Activated T-cell treated with anti-CD3 and anti-CD28 coated beads, Interleukin-2, amount 50 U/mL, for 72 hours (primary cell): ENCODE results near the gene PCCA. TPM values are rescaled to one million over a fixed set of nuclear protein-coding genes. Genes with fewer than 3 reads are reported as not detected.

Experiments used
- ATAC-seq, 2 donors: fragments of 150-1000 bp; cut with Tn5 transposase; replicated peaks in 1 of 2; 2 replicates each; pipeline ENCODE4 v1.10.0; 2021; ENCODE audit warnings: moderate library complexity in 2 of 2, mild to moderate bottlenecking in 1 of 2
- DNase-seq, 2 donors: peaks; one replicate each; pipeline ENCODE4 v3.0.0; 2021 to 2022; ENCODE audit warnings: mixed read lengths in 1 of 2
- H3K27ac Mint-ChIP-seq: one replicate; pipeline ENCODE4 v1.8.0; 2022; ENCODE audit warnings: mild to moderate bottlenecking, moderate library complexity, mixed read lengths
- H3K27me3 Mint-ChIP-seq: one replicate; pipeline ENCODE4 v1.8.0; 2022; ENCODE audit warnings: low read depth, mixed read lengths
- H3K36me3 Mint-ChIP-seq, 2 donors: one replicate each; pipeline ENCODE4 v1.8.0; 2022; ENCODE audit warnings: mixed read lengths in 2 of 2, mild to moderate bottlenecking in 1 of 2; ENCODE audit not compliant: insufficient read depth in 2 of 2
- H3K4me1 Mint-ChIP-seq: one replicate; pipeline ENCODE4 v1.8.0; 2022; ENCODE audit warnings: low read depth, mixed read lengths
- H3K4me3 Mint-ChIP-seq, 2 donors: one replicate each; pipeline ENCODE4 v1.8.0; 2022; ENCODE audit warnings: mild to moderate bottlenecking in 2 of 2, mixed read lengths in 2 of 2, moderate library complexity in 2 of 2
- H3K9me3 Mint-ChIP-seq, 2 donors: one replicate each; pipeline ENCODE4 v1.8.0; 2022; ENCODE audit warnings: mixed read lengths in 2 of 2
- total RNA-seq, 2 donors: library from RNA; stranded (reverse); gene quantifications; one replicate each; pipeline ENCODE4 v1.2.3, GENCODE V29; 2022

Gene PCCA, protein sequence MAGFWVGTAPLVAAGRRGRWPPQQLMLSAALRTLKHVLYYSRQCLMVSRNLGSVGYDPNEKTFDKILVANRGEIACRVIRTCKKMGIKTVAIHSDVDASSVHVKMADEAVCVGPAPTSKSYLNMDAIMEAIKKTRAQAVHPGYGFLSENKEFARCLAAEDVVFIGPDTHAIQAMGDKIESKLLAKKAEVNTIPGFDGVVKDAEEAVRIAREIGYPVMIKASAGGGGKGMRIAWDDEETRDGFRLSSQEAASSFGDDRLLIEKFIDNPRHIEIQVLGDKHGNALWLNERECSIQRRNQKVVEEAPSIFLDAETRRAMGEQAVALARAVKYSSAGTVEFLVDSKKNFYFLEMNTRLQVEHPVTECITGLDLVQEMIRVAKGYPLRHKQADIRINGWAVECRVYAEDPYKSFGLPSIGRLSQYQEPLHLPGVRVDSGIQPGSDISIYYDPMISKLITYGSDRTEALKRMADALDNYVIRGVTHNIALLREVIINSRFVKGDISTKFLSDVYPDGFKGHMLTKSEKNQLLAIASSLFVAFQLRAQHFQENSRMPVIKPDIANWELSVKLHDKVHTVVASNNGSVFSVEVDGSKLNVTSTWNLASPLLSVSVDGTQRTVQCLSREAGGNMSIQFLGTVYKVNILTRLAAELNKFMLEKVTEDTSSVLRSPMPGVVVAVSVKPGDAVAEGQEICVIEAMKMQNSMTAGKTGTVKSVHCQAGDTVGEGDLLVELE
- 10 to 100 TPM; 10.5 to 16.9 TPM for total RNA-seq

DNA sequence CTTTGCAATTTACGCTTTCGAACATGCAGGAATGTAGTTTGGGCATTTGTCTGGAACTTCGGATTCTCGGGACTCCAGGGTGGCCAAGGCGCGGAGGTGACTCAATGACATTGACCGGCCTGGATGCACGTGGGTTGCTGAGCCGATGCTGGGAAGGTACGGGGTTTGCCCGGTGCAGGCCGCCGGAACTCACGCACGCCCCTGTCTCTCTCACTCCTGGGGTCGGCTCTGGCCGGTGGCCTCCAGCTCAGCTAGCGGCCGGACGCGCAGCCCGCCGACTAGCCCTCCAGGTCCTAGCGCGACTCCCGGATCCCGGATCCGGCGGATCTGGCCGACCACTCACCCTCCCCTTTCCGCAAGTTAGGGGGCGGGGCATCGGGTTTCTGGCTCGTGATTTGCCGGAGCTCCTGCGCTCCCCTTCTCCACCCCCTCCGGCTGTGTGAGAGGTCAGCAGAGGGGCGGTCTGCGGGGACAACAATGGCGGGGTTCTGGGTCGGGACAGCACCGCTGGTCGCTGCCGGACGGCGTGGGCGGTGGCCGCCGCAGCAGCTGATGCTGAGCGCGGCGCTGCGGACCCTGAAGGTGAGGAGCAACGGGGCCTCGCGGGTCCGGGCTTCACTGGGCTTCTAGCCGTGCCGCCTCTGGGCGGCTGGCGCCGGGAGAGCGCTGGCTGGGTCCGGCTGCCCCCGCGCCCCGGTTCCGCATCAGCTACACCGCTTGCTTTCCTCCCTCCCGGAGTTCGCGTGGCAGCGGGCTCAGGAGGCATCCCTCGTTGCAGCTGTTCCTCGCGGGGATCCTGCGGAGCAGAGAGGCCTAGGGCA is at the start of gene PCCA:
PCCA (plus strand) TSS at position 450 of the 821 bp plus-strand sequence; CDS start at position 478, 28 bp downstream.
- peaks cover 9% of the 10 kb centered on the region for H3K27me3 Mint-ChIP-seq
- peak within 1 kb of the TSS; percentile 88 to 100 for H3K4me3 Mint-ChIP-seq
- DNase-seq (peak; percentile 89 to 92), ATAC-seq (peak; percentile 91 to 93)
- H3K9me3 Mint-ChIP-seq = no peaks in the 10 kb centered on the region
- peaks cover 0 to 3% of the 10 kb centered on the region in 2 donors for H3K36me3 Mint-ChIP-seq
- H3K27ac Mint-ChIP-seq = peak within 1 kb of the TSS; percentile 96
- H3K4me1 Mint-ChIP-seq = peaks cover 26% of the 10 kb centered on the region

DNA sequence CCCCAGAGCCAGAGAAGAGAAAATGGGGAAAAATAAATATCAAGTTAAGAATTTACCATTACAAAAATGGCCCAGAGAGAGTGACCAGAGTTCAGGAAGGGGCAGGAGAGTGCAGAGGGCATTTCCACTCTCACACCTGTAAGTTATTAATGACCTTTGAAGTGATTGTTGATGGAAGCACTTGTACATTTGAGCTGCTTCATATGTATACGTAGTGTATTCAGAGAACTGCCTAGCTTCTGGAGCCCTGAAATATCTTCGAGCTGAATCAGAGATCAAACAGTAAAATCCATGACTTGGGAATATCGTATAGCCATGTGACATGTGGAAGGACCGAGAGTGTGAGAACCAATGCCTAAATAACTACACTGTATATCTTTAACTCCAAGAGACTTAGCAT is 49.2 kb upstream of the PCCA start:
- DNase-seq (no peak), ATAC-seq (no peak)
- no peaks in the 10 kb centered on the region for H3K4me1 Mint-ChIP-seq
- no peaks in the 10 kb centered on the region for H3K27me3 Mint-ChIP-seq
- no peaks in the 10 kb centered on the region for H3K9me3 Mint-ChIP-seq
- no peak overlapping the region for H3K27ac Mint-ChIP-seq
- H3K4me3 Mint-ChIP-seq = no peak overlapping the region
- no peaks in the 10 kb centered on the region for H3K36me3 Mint-ChIP-seq

DNA sequence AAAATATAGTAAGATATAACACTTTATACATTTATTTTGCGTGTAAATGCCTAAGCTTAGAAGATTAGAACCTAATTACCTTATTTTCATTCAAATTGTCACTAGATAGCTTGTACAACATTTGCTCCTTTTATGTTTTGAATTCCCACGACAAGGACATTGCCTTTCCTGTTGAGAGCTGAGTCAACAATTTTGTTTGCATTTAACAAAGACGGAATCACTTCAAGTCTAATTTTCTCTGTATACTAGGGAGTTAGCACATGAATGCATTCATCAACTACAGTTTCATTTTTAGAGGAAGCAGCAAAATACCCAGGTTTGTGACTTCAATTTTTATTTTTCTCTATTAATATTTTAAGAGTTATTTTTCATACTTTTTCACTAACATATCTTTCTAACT is 48.7 kb upstream of the PCCA start:
- H3K36me3 Mint-ChIP-seq = no peaks in the 10 kb centered on the region
- H3K4me1 Mint-ChIP-seq = no peaks in the 10 kb centered on the region

GRCh38 chr13:100044936-100045335 is 44.0 kb upstream of the PCCA start:
- no peaks in the 10 kb centered on the region for H3K9me3 Mint-ChIP-seq
- DNase-seq (no peak), ATAC-seq (no peak)
- no peaks in the 10 kb centered on the region for H3K27me3 Mint-ChIP-seq
- H3K4me3 Mint-ChIP-seq = no peak overlapping the region
- H3K27ac Mint-ChIP-seq = no peak overlapping the region
- H3K4me1 Mint-ChIP-seq = no peaks in the 10 kb centered on the region
- no peaks in the 10 kb centered on the region for H3K36me3 Mint-ChIP-seq

More for the DNA sequence above, 48.7 kb upstream of the PCCA start:
- ATAC-seq (no peak), DNase-seq (no peak)
- Mint-ChIP-seq H3K27ac (no peak overlapping the region), H3K4me3 (no peak overlapping the region), H3K27me3 (no peaks in the 10 kb centered on the region), H3K9me3 (no peaks in the 10 kb centered on the region)

DNA sequence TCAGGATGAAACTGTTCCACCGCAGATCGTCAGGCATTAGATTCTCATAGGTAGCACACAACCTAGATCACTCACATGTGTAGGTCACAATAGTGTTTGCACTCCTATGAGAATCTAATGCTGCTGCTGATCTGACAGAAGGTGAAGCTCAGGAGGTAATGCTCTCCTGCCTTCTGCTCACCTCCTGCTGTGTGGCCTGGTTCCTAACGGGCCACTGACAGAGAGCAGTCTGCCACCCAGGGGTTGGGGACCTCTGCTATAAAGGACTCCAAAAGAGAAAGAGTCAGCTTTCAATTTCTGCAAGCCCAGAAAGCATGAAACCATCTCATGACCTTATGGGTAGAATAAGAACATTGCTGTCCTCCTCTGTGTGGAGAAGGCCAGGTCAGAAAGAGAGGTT is 43.5 kb upstream of the PCCA start:
- Mint-ChIP-seq H3K36me3 (no peaks in the 10 kb centered on the region), H3K4me3 (no peak overlapping the region), H3K9me3 (no peaks in the 10 kb centered on the region), H3K27me3 (no peaks in the 10 kb centered on the region), H3K27ac (no peak overlapping the region), H3K4me1 (no peaks in the 10 kb centered on the region)
- ATAC-seq = no peak
- DNase-seq = no peak

- H3K4me3 Mint-ChIP-seq = no peak overlapping the region
- H3K9me3 Mint-ChIP-seq = no peaks in the 10 kb centered on the region
- DNase-seq (no peak), ATAC-seq (no peak)
- no peak overlapping the region for H3K27ac Mint-ChIP-seq
- H3K36me3 Mint-ChIP-seq = no peaks in the 10 kb centered on the region
- H3K4me1 Mint-ChIP-seq = no peaks in the 10 kb centered on the region
- no peaks in the 10 kb centered on the region for H3K27me3 Mint-ChIP-seq
These were observed 37.8 kb upstream of the PCCA start for GRCh38 chr13:100051070-100051469.

- peaks cover 2 to 6% of the 10 kb centered on the region in 2 donors for H3K9me3 Mint-ChIP-seq
- H3K27ac Mint-ChIP-seq = no peak overlapping the region
- ATAC-seq (no peak), DNase-seq (no peak)
- no peaks in the 10 kb centered on the region for H3K4me1 Mint-ChIP-seq
- peaks cover 3 to 5% of the 10 kb centered on the region in 2 donors for H3K36me3 Mint-ChIP-seq
- peaks cover 13% of the 10 kb centered on the region for H3K27me3 Mint-ChIP-seq
- H3K4me3 Mint-ChIP-seq = no peak overlapping the region
These were observed 29.1 kb upstream of the PCCA start for GRCh38 chr13:100059827-100060226.

- H3K27me3 Mint-ChIP-seq = peaks cover 18% of the 10 kb centered on the region
- no peaks in the 10 kb centered on the region for H3K4me1 Mint-ChIP-seq
- DNase-seq = no peak
- no peak for ATAC-seq
- no peak overlapping the region for H3K27ac Mint-ChIP-seq
- peaks cover 2 to 4% of the 10 kb centered on the region in 2 donors for H3K9me3 Mint-ChIP-seq
- H3K36me3 Mint-ChIP-seq = peaks cover 3 to 5% of the 10 kb centered on the region in 2 donors
- H3K4me3 Mint-ChIP-seq = no peak overlapping the region
These were observed 25.6 kb upstream of the PCCA start for GRCh38 chr13:100063333-100063732.

- Mint-ChIP-seq H3K4me3 (no peak overlapping the region), H3K27ac (no peak overlapping the region), H3K36me3 (no peaks in the 10 kb centered on the region), H3K27me3 (peaks cover 21% of the 10 kb centered on the region), H3K4me1 (no peaks in the 10 kb centered on the region), H3K9me3 (peaks cover 0 to 1% of the 10 kb centered on the region in 2 donors)
- no peak for DNase-seq
- no peak for ATAC-seq
These were observed 25.0 kb upstream of the PCCA start for GRCh38 chr13:100063906-100064305.

DNA sequence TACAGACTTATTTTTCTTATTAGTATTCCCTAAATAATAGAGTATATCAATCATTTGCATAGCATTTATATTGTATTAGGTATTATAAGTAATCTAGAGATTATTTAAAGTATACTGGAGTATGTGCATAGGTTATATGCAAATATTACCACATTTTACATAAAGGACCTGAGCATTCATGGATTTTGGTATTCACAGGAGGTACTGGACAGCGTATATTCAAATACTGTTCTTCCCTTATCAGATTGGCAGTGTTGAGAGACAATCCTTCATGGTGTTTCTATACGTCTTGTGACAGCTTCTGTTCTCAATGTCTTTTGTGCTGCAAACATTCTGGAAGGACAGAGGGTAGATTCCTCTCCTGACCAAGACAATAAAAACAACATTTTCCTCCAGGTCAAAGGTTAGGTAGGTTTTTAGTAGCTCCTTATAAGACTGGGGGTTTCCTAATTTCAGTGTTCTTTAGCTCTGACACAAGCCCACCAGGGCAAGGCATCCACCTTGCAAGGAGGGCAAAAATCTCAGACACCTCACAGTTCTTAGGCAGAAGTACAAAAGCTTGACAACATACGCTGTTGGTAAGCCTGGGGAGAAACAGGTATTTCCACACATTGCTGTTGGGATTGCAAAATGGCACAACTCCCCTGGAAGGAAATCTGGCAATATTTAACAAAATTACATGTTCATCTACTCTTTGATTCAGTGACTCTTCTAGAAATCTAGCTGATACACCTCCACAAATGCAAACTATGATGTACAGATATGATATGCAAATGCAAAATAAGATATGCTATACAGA is 20.6 kb upstream of the PCCA start:
- H3K27me3 Mint-ChIP-seq = peaks cover 24% of the 10 kb centered on the region
- ATAC-seq (no peak), DNase-seq (no peak)
- H3K4me1 Mint-ChIP-seq = no peaks in the 10 kb centered on the region
- H3K4me3 Mint-ChIP-seq = no peak overlapping the region
- H3K9me3 Mint-ChIP-seq = no peaks in the 10 kb centered on the region
- no peaks in the 10 kb centered on the region for H3K36me3 Mint-ChIP-seq
- H3K27ac Mint-ChIP-seq = no peak overlapping the region

GRCh38 chr13:100069278-100069677 is 19.6 kb upstream of the PCCA start:
- Mint-ChIP-seq H3K27ac (no peak overlapping the region), H3K4me3 (no peak overlapping the region), H3K27me3 (peaks cover 19% of the 10 kb centered on the region)

More at GRCh38 chr13:100069278-100069677, 19.6 kb upstream of the PCCA start:
- Mint-ChIP-seq H3K4me1 (no peaks in the 10 kb centered on the region), H3K9me3 (no peaks in the 10 kb centered on the region), H3K36me3 (no peaks in the 10 kb centered on the region)
- ATAC-seq (no peak), DNase-seq (no peak)
